ENCODE measurements around the gene SLITRK4.
A peak's percentile ranks its signal among the peaks of the same experiment; 100 is the strongest.

SLITRK4 gene, protein sequence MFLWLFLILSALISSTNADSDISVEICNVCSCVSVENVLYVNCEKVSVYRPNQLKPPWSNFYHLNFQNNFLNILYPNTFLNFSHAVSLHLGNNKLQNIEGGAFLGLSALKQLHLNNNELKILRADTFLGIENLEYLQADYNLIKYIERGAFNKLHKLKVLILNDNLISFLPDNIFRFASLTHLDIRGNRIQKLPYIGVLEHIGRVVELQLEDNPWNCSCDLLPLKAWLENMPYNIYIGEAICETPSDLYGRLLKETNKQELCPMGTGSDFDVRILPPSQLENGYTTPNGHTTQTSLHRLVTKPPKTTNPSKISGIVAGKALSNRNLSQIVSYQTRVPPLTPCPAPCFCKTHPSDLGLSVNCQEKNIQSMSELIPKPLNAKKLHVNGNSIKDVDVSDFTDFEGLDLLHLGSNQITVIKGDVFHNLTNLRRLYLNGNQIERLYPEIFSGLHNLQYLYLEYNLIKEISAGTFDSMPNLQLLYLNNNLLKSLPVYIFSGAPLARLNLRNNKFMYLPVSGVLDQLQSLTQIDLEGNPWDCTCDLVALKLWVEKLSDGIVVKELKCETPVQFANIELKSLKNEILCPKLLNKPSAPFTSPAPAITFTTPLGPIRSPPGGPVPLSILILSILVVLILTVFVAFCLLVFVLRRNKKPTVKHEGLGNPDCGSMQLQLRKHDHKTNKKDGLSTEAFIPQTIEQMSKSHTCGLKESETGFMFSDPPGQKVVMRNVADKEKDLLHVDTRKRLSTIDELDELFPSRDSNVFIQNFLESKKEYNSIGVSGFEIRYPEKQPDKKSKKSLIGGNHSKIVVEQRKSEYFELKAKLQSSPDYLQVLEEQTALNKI

GRCh38 chrX:143635915-143636314, at the start of gene SLITRK4:
TSS of gene SLITRK4 (minus strand) at chrX:143636101. CDS start at chrX:143631108, 4,993 bp downstream.
- no peak within 1 kb of the TSS for H3K27ac ChIP-seq (ENCODE audit: poor library complexity, severe bottlenecking)
- TF ChIP-seq, protein P1, sequence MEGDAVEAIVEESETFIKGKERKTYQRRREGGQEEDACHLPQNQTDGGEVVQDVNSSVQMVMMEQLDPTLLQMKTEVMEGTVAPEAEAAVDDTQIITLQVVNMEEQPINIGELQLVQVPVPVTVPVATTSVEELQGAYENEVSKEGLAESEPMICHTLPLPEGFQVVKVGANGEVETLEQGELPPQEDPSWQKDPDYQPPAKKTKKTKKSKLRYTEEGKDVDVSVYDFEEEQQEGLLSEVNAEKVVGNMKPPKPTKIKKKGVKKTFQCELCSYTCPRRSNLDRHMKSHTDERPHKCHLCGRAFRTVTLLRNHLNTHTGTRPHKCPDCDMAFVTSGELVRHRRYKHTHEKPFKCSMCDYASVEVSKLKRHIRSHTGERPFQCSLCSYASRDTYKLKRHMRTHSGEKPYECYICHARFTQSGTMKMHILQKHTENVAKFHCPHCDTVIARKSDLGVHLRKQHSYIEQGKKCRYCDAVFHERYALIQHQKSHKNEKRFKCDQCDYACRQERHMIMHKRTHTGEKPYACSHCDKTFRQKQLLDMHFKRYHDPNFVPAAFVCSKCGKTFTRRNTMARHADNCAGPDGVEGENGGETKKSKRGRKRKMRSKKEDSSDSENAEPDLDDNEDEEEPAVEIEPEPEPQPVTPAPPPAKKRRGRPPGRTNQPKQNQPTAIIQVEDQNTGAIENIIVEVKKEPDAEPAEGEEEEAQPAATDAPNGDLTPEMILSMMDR (IDR thresholded peaks at IDR 0.05; ENCODE audit: poor library complexity, severe bottlenecking): no peak
- H3K9me3 ChIP-seq (ENCODE audit: severe bottlenecking): no peaks in the 10 kb centered on the region
- DNase-seq (ENCODE audit: low spot score) (no peak), ATAC-seq (ENCODE audit: low read depth) (no peak)
- no peak within 1 kb of the TSS for H3K4me3 ChIP-seq (ENCODE audit: severe bottlenecking)
- H3K27me3 ChIP-seq (ENCODE audit: insufficient read depth, poor library complexity, severe bottlenecking): peaks cover 29% of the 10 kb centered on the region
- no peaks in the 10 kb centered on the region for H3K4me1 ChIP-seq (ENCODE audit: insufficient read depth, poor library complexity, severe bottlenecking)
- no peaks in the 10 kb centered on the region for H3K36me3 ChIP-seq (ENCODE audit: low read depth)

GRCh38 chrX:143683486-143683885, 47.6 kb upstream of the SLITRK4 start:
- DNase-seq (ENCODE audit: low spot score) (no peak), ATAC-seq (ENCODE audit: low read depth) (no peak)
- H3K9me3 ChIP-seq (ENCODE audit: severe bottlenecking): no peaks in the 10 kb centered on the region
- H3K27me3 ChIP-seq (ENCODE audit: insufficient read depth, poor library complexity, severe bottlenecking): no peaks in the 10 kb centered on the region
- no peak overlapping the region for H3K4me3 ChIP-seq (ENCODE audit: severe bottlenecking)
- TF ChIP-seq, protein P1 (IDR thresholded peaks at IDR 0.05; ENCODE audit: poor library complexity, severe bottlenecking): no peak
- no peaks in the 10 kb centered on the region for H3K36me3 ChIP-seq (ENCODE audit: low read depth)
- no peaks in the 10 kb centered on the region for H3K4me1 ChIP-seq (ENCODE audit: insufficient read depth, poor library complexity, severe bottlenecking)
- no peak overlapping the region for H3K27ac ChIP-seq (ENCODE audit: poor library complexity, severe bottlenecking)

DNA sequence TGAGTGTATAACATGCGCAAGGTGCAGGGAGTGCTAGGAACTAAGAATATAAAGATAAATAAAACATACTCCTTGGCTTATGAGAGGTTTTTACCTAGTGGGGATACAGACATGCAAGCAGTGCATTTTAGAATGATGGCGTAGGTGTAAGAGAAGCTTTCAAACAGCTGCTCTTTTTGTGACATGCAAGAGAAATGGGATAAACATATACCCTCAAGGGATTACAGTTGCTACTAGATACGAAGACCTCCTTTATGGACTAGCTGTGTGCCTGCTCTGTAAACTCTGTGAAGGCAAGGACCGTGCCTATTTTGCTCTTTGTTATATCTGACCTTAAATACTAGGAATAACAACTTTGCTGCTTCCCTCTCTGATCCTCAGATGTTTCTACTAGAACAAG, 39.0 kb upstream of the SLITRK4 start:
- Histone ChIP-seq H3K9me3 (ENCODE audit: severe bottlenecking) (no peaks in the 10 kb centered on the region), H3K27me3 (ENCODE audit: insufficient read depth, poor library complexity, severe bottlenecking) (no peaks in the 10 kb centered on the region), H3K4me1 (ENCODE audit: insufficient read depth, poor library complexity, severe bottlenecking) (no peaks in the 10 kb centered on the region), H3K4me3 (ENCODE audit: severe bottlenecking) (no peak overlapping the region), H3K27ac (ENCODE audit: poor library complexity, severe bottlenecking) (no peak overlapping the region), H3K36me3 (ENCODE audit: low read depth) (no peaks in the 10 kb centered on the region)
- no peak for ATAC-seq (ENCODE audit: low read depth)
- TF ChIP-seq, protein P1 (IDR thresholded peaks at IDR 0.05; ENCODE audit: poor library complexity, severe bottlenecking): no peak
- no peak for DNase-seq (ENCODE audit: low spot score)

- TF ChIP-seq, protein P1 (IDR thresholded peaks at IDR 0.05; ENCODE audit: poor library complexity, severe bottlenecking): peak; percentile 35
- Histone ChIP-seq H3K9me3 (ENCODE audit: severe bottlenecking) (no peaks in the 10 kb centered on the region), H3K4me1 (ENCODE audit: insufficient read depth, poor library complexity, severe bottlenecking) (no peaks in the 10 kb centered on the region), H3K4me3 (ENCODE audit: severe bottlenecking) (no peak overlapping the region), H3K27ac (ENCODE audit: poor library complexity, severe bottlenecking) (no peak overlapping the region), H3K36me3 (ENCODE audit: low read depth) (no peaks in the 10 kb centered on the region), H3K27me3 (ENCODE audit: insufficient read depth, poor library complexity, severe bottlenecking) (no peaks in the 10 kb centered on the region)
- DNase-seq (ENCODE audit: low spot score): no peak
- ATAC-seq (ENCODE audit: low read depth): no peak
Measured at GRCh38 chrX:143669395-143669794, 33.5 kb upstream of the SLITRK4 start.

Data from RWPE2 (cell line).